Measurements from ENCODE around the gene NT5DC2. TPM values are rescaled to one million over a fixed set of nuclear protein-coding genes. Genes with fewer than 3 reads are reported as not detected.

The NT5DC2 gene
- total RNA-seq, 2 donors from 2014 or later = 12.5 to 49.1 TPM

Other genes with a start within 250 kb of the NT5DC2 start
- gene GLYCTK, start 246.0 kb downstream of the NT5DC2 start, total RNA-seq = 10 to 100 TPM; 45.2 to 63.2 TPM
- 1 to 10 TPM; 7.0 to 9.1 TPM for gene DNAH1, start 217.5 kb downstream of the NT5DC2 start, total RNA-seq
- 10 to 100 TPM; 65.6 to 95.1 TPM for gene BAP1, start 123.8 kb downstream of the NT5DC2 start, total RNA-seq
- gene PHF7, start 123.2 kb downstream of the NT5DC2 start, total RNA-seq = 10 to 100 TPM in 1 of 2 donors, 1 to 10 TPM in 1; 8.7 to 10.9 TPM
- 1 to 10 TPM; 2.4 to 2.6 TPM for gene SEMA3G, start 88.8 kb downstream of the NT5DC2 start, total RNA-seq
- 1 to 10 TPM; 1.1 to 1.5 TPM for gene TNNC1, start 79.8 kb downstream of the NT5DC2 start, total RNA-seq
- gene NISCH, start 78.3 kb downstream of the NT5DC2 start, total RNA-seq = 10 to 100 TPM; 43.2 to 60.5 TPM
- gene STAB1, start 38.5 kb downstream of the NT5DC2 start, total RNA-seq = 10 to 100 TPM; 41.1 to 46.5 TPM
- gene UQCC5, start 2.7 kb upstream of the NT5DC2 start, total RNA-seq = 10 to 100 TPM in 1 of 2 donors, 1 to 10 TPM in 1; 9.0 to 11.3 TPM
- gene PBRM1, start 152.1 kb upstream of the NT5DC2 start, total RNA-seq = 10 to 100 TPM; 53.6 to 65.7 TPM
- gene GNL3, start 152.2 kb upstream of the NT5DC2 start, total RNA-seq = 10 to 100 TPM; 49.9 to 75.5 TPM
- gene GLT8D1, start 171.9 kb upstream of the NT5DC2 start, total RNA-seq = 10 to 100 TPM; 29.0 to 36.2 TPM
- gene SPCS1, start 172.2 kb upstream of the NT5DC2 start, total RNA-seq = 100 to 1,000 TPM in 1 of 2 donors, 10 to 100 TPM in 1; 95.6 to 136 TPM
- 10 to 100 TPM; 21.2 to 29.1 TPM for gene NEK4, start 237.1 kb upstream of the NT5DC2 start, total RNA-seq
- gene ITIH1, start 243.7 kb upstream of the NT5DC2 start, total RNA-seq = under 1 TPM in 1 of 2 donors, not detected in 1; 0.91 TPM